K562 (cell line): ENCODE data around the gene TMEM135.

Source experiments
- HDAC2 ChIP-seq: fragments of 450-650 bp; IDR thresholded peaks from 2 replicates; pipeline ENCODE4 v1.6.1; 2016; ENCODE audit warnings: mild to moderate bottlenecking
- HNRNPL ChIP-seq: fragments of 200-400 bp; formaldehyde crosslinking; IDR thresholded peaks from 2 replicates; pipeline ENCODE4 v1.6.1; 2017; ENCODE audit warnings: low read depth, mild to moderate bottlenecking, low read length
- ZNF140 ChIP-seq: fragments of 250-450 bp; sonication (Bioruptor Pico); IDR thresholded peaks from 2 replicates; pipeline ENCODE4 v1.8.0; 2021; ENCODE audit warnings: moderate library complexity, mild to moderate bottlenecking, inconsistent platforms

- TF ChIP-seq ZNF140 (CRISPR knock-in tag) (no peak), HDAC2 (no peak), HNRNPL (no peak)
These were observed 17.4 kb upstream of the TMEM135 start for GRCh38 chr11:87020336-87020735.
